Left hindlimb (tissue), 1 donor: ENCODE results near the gene CYTH2.

Experiments
- DNase-seq: peaks from one replicate; pipeline ENCODE4 v3.0.0-alpha.2; 2018

CYTH2 gene

DNA sequence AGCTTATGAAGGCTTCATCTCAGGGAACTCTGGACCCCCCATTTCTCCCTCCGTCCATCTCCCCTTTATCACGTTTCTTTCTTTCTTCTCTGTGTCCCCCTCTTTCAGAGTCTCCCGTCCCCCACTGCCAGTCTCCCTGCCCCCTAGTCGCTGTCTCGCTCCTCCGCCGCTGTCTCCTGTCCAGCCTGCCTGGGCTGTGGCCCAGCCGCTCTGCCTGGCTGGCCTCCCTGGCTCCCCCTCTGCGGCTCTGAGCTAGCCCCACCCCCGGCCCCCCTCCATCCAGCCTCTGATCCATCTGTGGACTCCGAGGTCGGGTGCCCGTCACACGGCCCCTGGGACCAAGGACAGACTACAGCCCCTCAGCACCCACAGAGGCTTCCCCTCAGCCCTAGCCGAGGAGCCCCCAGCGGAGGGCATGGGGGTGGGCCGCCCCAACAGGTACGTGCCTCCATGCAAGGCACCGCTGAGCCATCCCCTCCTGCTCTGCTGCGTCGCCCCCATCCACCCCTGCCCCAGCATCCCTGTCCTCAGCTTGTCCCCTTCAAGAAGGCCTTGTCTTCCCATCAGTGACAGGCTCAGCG is 14.9 kb upstream of the CYTH2 start:
- DNase-seq: no peak

DNA sequence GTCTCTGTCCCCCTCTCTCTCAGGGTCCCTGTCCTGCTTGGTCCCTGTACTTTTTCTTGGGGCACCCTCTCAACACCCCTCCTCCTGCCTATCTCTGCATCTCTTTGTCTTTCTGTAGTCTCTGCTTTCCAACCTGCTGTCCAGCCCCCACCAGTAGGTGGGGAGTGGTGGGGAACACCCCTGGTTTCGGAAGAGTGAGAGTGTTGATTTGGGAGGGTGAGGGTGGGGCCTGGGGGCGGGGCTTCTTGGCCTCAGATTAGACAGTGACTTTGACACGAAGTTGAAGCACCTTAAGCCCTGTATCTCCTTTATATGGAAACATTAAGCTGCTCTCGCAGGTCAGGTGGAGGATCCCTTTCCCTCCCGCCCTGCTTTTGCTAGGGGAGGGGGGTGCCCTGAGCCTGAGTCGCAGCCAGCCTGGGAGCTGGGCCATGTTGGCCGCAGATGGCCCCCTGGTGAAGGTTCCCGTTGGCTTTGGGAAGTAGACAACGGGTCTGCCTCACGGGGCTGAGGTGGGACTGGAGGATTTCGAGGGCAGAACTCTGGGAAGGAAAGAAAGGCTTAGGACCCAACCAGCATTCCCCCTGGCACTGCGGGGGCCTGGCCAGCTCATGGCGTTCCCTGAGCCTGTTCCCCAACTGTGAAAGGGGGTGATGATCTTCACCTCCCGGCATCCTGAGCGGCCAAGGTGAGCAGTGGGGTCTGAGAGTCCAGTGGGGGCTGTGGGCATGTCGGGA is 13.8 kb upstream of the CYTH2 start, which contains the start of gene KCNJ14:
Gene KCNJ14 (plus strand): TSS at position 404 of the 737 bp plus-strand sequence. CDS start 6,151 bp downstream, outside the sequence.
- DNase-seq: no peak

DNA sequence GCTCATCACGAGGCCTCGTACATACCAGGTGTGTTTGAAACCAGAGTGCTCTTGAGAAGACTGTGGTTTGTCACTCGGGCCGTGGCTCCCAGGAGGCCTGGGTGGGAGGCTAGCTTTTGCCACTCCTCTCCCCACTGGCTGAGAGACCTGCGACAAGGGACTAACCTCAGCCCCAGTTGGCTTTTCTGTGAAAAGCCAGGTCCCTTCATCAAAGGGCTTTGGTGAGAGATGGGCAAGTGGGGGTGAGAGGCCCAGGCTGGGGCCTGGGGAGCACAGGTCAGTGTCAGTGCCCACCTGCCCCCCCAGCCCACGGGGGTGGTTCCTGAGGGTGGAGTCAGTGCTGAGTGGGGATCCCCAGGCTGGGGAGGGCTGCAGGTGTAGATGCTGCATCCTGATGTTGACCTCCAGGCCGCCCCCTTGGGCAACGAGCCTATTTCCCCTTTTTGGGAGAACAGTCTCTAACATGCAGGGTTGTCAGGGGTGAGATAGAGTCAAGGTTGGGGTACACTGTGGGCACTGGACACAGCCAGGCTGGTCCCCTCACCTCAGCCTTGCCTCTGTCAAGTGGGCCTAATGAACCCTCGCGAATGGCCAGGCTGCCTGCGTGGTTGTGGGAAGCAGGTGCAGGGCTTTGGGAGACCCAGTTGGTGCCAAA is 13.1 kb upstream of the CYTH2 start:
- no peak for DNase-seq

DNA sequence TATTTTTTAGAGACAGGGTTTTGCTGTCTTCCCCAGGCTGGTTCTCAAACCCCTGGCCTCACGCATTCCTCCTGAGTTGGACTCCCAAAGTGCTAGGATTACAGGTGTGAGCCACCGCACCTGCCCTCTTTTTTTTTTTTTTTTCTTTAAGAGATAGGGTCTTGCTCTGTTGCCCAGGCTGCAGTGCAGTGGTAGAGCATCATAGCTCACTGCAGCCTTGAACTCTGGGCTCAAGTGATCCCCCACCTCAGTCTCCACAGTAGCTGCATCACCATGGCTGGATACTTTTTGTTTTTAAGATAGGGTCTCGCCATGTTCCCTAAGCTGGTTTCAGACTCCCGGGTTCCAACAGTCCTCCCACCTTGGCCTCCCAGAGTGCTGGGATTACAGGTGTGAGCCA is 12.3 kb upstream of the CYTH2 start:
- no peak for DNase-seq

DNA sequence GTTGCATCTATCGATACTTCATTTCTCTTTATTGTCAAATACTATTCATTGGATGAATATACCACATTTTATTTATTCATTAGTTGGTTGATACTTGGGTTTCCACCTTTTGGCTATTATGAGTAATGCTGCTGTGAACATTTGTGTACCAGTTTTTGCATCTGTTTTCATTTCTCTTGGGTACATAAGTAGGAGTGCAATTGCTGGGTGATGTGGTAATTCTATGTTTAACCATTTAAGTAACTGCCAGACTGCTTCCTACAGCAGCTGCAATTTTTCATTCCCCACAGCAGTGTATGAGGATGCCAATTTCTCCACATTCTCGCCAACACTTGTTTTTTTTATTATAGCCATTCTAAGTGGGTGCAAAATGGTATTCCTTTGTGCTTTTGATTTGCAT is 11.2 kb upstream of the CYTH2 start:
- no peak for DNase-seq

DNA sequence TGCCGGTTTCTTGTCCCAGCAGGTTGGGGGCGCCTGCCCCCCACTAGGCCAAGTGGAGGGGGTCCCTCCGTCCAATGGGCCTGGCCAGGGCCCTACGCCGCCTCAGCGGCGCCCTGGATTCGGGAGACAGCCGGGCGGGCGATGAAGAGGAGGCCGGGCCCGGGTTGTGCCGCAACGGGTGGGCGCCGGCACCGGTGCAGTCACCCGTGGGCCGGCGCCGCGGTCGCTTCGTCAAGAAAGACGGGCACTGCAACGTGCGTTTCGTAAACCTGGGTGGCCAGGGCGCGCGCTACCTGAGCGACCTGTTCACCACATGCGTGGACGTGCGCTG is 7.6 kb upstream of the CYTH2 start:
- no peak for DNase-seq

DNA sequence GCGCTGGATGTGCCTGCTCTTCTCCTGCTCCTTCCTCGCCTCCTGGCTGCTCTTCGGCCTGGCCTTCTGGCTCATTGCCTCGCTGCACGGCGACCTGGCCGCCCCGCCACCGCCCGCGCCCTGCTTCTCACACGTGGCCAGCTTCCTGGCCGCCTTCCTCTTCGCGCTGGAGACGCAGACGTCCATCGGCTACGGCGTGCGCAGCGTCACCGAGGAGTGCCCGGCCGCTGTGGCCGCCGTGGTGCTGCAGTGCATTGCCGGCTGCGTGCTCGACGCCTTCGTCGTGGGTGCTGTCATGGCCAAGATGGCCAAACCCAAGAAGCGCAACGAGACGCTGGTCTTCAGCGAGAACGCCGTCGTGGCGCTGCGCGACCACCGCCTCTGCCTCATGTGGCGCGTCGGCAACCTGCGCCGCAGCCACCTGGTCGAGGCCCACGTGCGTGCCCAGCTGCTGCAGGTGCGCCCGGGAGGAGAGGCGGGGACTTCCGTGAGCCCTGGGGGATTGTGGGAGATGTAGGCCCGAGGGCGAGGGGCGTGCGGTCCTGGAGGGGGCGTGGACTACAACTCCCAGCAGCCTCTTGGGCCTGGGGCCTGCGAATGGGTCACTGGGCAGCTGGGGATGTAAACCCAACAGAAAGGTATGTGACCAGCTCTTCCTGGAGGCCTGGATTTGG is 7.0 kb upstream of the CYTH2 start:
- DNase-seq: no peak

DNA sequence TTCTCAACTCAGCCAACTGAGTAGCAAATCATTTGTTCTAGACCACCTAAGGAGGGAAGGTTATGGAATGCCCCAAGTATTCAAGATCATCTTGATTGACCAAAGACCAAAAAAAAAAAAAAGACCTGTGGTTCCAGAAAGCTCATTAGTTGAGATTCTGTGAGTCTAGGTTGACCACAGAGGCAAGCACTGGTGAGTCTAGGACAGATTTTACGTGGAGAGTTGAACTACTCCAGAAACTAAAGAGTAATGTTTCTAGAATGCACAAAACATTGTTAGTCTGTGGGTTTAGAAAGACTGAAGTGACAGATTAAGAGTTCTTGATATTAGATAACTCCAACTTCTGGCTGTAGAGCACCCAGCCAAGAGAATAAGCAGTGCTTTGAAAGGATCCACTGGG is 4.0 kb upstream of the CYTH2 start:
- no peak for DNase-seq

GRCh38 chr19:48466561-48467325 is 2.4 kb upstream of the CYTH2 start:
- DNase-seq: no peak

DNA sequence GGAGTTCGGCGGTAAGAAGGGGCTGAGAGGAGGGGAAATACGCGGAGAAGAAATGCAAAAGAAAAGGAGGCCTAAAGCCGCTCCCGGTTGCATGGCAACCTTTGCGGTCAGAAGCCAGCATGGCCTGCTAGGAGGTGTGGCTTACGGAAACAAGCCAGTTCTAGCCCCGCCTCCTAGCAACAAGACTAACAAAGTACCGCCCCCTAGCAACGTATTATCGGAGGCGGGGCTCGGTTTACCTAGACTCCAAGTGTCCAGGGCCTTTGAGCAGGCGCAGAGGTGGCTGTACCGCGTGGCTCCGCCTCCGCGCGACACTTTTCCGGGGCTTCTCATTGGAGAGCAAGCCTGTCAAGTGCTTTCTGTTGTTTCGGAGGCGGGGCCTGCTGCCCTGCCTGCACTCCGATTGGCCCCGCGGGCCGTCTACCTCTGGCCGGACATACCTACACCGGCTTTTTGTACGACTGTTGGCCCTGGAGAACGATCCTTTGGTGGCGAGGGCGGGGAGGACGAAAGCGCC is 339 bp upstream of the CYTH2 start:
- DNase-seq: peak; percentile 100

DNA sequence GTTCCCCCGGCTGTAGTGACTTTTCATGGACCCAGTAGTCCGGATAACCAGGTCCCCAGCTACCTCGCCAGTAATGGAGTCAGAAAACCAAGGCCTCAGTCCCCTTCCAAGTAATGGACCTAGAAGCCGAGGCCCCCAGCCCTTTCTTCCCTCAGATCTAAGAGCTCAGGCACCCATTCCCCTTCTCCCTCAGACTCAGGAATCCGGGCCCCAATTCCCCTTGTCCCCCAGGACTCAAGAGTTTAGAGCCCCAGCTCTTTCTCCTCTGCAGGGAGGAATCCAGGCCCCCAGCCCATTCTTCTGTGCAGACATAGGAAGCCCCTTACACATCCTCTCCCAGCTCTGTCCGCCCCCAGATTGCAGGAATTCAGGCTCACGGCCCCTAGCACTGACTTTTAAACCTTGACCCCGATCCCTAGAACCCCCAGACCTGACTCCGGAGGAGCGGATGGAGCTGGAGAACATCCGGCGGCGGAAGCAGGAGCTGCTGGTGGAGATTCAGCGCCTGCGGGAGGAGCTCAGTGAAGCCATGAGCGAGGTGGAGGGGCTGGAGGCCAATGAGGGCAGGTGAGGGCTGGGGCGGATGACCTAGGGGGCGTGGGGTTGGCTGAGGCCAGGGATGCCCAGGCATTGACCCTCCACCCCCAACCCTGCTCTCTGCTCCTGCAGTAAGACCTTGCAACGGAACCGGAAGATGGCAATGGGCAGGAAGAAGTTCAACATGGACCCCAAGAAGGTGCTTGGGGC is 938 bp downstream of the CYTH2 start:
- peak; percentile 36 for DNase-seq

DNA sequence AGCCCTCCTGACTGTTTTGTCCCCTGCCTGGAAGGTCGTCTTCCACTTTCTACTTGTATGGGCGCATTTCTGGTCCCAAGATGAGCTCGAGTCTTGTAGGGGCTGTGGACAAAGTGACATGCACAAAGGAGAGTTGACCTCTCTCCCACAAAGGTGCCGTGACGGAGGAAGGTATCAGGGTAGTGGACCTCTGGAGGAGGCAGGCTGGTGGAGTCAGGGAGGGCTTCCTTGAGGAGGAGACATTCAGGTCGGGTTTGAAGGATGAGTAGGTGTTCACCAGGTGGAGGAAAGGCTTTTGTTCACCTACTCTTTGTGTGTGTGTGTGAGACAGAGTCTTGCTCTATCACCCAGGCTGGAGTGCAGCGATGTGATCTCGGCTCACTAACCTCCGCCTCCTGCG is 1.7 kb downstream of the CYTH2 start:
- no peak for DNase-seq

- DNase-seq: no peak
Measured at GRCh38 chr19:48471836-48472235, 2.7 kb downstream of the CYTH2 start.

GRCh38 chr19:48473161-48473966 is 4.2 kb downstream of the CYTH2 start:
- no peak for DNase-seq

DNA sequence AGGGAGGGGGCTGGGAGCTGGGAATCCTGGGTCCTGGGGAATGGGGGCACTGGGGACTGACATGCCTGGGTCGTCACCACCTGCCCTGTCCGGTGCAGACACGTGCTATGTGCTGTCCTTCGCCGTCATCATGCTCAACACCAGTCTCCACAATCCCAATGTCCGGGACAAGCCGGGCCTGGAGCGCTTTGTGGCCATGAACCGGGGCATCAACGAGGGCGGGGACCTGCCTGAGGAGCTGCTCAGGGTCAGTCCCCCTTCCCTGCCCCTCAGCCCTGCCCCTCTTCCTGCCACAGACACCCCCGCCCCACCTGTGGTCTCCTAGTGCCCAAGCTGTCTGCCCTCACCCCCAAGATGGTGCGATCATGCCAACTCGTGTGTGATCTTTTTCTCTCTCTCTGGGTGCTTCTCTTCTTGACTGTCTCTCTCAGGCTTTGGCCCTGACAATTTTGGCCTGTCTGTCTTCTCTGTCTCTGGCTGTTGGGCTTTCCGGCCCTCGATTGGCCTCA is 5.0 kb downstream of the CYTH2 start:
- DNase-seq: peak; percentile 32

DNA sequence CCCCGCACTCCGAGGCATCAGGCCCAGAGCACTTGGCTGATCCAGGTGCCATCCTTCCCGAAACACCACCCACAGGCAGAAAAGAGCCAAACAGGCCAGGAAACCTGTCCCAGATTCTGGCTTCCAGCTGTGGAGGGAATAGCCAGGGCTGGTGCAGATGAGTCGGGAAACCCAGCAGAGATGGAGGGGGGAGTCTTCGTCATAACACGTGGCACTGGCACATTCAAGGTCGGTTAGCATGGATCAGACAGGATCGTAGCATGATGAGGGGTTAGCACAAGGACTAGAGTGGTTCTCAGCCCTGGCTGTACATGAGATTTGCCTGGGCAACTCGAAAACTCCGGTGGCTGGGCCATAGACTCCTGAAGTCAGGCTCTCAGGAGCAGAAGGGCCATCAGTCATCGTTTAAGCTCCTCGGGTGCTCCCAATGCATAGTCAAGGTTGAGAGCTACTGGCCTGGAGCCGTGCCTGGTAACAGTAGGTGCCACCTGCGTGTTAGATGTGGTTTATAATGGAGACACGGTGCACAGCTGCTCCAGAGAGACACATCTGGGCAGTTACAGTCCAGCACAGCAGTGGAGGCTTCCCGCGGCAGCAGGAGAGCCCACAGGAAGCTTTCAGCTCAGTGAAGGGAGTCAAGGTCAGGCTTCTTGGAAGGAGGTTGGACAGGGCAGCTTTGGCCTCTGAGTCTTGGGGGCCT is 6.3 kb downstream of the CYTH2 start:
- DNase-seq: no peak

DNA sequence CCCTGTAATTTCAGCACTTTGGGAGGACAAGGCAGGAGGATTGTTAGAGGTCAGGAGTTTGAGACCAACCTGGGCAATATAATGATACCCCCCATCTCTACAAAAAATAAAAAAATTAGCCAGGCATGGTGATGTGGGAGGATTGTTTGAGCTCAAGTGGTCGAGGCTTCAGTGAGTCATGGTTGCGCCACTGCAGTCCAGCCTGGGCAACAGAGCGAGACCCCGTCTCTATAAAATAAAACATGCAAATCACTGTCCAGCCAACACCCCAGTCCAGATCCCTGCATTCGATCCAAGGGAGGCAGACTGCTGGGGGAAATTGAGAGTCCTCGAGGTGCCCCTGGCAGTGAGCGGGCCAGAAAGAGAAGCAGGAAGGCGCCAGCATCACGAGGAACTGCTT is 7.0 kb downstream of the CYTH2 start:
- DNase-seq: no peak

- no peak for DNase-seq
Measured at GRCh38 chr19:48477067-48477685, 8.0 kb downstream of the CYTH2 start.

DNA sequence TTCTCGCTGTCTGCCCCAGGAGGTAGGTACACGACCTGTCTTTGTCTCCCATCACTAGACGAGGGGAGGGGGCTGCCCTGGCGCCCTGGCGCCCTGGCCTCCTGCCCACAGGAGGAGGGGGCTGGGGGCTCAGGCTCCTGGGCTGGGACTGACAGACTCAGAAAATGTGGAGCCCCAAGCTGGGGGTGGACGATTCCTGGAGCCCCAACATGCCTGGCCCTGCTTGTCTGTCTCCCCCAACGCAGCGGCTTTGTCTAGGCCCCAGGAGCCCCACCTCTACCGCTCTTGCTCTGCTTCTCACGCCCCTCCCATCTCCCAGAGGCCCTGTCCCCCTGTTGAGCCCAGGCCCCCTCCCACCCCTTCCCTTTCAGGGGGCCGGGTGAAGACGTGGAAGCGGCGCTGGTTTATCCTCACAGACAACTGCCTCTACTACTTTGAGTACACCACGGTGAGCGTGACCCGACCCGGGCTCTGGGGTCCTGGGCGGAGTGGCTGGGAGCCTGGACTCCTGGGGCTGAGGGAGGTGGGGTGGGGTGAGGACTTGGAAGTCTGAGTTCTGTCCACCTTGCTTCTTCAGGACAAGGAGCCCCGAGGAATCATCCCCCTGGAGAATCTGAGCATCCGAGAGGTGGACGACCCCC is 8.6 kb downstream of the CYTH2 start:
- no peak for DNase-seq
